ENCODE measurements around the gene SLC25A45.

The SLC25A45 gene

DNA sequence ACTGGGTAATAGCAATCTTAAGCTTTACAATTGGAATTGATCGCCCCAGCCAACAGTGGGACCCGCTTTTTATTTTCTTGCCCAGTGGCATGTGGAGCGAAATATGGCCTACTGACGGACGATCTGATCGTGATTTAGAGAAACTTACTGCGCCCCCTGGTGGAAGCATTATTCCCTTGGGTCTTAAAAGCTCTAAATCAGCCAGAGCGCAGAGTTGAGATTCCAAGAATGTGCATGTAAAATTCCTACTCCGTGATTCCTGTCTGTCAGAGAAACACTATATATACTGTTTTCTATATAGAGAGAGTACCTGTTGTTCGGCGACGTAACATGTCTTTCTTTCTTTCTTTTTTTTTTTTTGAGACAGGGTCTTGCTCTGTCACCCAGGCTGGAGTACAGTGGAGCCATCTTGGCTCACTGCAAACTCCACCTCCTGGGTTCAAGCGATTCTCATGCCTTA lies 52.5 kb downstream of the SLC25A45 start:
- peak overlapping the region; percentile 18 for H3K27ac ChIP-seq
- peak; percentile 40 for DNase-seq (ENCODE audit: low read depth, low spot score)

DNA sequence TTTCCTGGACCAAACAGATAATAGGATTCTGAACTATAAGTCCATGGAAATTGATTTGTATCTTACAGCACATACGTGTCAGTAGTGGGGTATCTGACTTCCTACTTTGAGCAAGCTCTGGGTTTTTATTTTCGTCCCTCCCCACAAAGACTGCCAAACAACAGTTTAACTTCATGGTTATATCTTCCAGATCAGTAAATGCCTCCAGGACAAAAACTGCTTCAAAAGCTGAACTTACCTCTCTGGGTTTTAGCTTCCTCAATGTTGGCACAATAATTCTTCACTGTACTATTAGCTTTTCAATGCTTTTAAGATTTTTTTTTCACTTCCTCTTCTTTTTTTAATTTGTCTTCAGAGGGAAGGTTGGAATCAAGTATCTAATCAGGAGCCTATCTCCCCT lies 53.0 kb downstream of the SLC25A45 start:
- peak overlapping the region; percentile 18 for H3K27ac ChIP-seq
- DNase-seq (ENCODE audit: low read depth, low spot score): no peak

DNA sequence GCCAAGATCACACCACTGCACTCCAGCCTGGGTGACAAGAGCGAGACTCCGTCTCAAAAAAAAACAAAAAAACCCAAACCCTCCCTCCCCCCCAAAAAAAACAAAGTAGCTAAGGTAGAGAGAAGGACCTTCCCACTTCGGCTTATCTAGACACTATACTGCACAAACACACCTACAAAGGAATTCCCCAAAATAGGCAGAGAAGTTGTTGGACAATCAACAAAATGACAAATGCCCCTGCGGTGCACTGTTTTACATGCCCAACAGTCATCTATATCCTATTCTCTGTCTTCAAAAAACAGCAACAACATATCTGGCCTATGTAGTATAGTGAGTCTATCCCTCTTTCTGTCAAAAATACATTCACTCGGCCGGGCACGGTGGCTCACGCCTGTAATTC lies 55.4 kb downstream of the SLC25A45 start:
- no peak for DNase-seq (ENCODE audit: low read depth, low spot score)
- H3K27ac ChIP-seq: no peak overlapping the region

DNA sequence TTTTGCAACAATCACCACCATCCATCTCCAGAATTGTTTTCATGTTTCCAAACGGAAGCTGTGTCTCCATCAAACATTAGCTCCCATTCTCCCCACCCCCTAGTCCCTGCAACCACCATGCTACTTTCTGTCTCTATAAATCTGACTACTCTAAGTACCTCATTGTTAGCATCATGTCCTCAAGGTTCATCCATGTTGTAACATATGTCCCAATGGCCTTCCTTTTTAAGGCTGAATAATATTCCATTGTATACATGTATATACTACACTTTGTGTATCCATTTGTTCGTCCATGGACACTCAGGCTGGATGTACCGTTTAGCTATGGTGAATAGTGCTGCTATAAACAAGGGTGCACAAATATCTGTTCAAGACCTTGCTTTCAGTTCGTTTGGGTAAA lies 57.0 kb downstream of the SLC25A45 start:
- no peak for DNase-seq (ENCODE audit: low read depth, low spot score)

More for the DNA sequence above, 57.0 kb downstream of the SLC25A45 start:
- no peak overlapping the region for H3K27ac ChIP-seq

All from epithelial cell of prostate (primary cell).